Putamen (tissue), 1 donor: Measurements from ENCODE around the gene TNNT2.

ENCODE experiments used
- DNase-seq: peaks from one replicate; pipeline ENCODE4 v3.0.0-alpha.2; 2016; ENCODE audit warnings: low spot score

TNNT2 gene

GRCh38 chr1:201334325-201335173, 42.9 kb downstream of the TNNT2 start:
- DNase-seq: no peak

GRCh38 chr1:201332616-201333335, 44.7 kb downstream of the TNNT2 start:
- DNase-seq: no peak

- no peak for DNase-seq
These were observed 45.5 kb downstream of the TNNT2 start for GRCh38 chr1:201332021-201332420.

- DNase-seq: no peak
These were observed 46.3 kb downstream of the TNNT2 start for GRCh38 chr1:201331166-201331565.

GRCh38 chr1:201330541-201330940, 46.9 kb downstream of the TNNT2 start:
- no peak for DNase-seq

GRCh38 chr1:201329801-201330200, 47.7 kb downstream of the TNNT2 start:
- DNase-seq: no peak

- no peak for DNase-seq
These were observed 48.2 kb downstream of the TNNT2 start for GRCh38 chr1:201329286-201329685.

GRCh38 chr1:201328576-201328975, 48.9 kb downstream of the TNNT2 start:
- DNase-seq: no peak

GRCh38 chr1:201327687-201328240, 49.7 kb downstream of the TNNT2 start:
- DNase-seq: no peak

GRCh38 chr1:201326710-201327109, 50.8 kb downstream of the TNNT2 start:
- DNase-seq: no peak

GRCh38 chr1:201325678-201326060, 51.8 kb downstream of the TNNT2 start:
- no peak for DNase-seq

GRCh38 chr1:201324821-201325677, 52.4 kb downstream of the TNNT2 start:
- DNase-seq: no peak

- no peak for DNase-seq
These were observed 53.2 kb downstream of the TNNT2 start for GRCh38 chr1:201324306-201324705.

- DNase-seq: no peak
These were observed 54.6 kb downstream of the TNNT2 start for GRCh38 chr1:201322653-201323510.

- DNase-seq: no peak
These were observed 55.6 kb downstream of the TNNT2 start for GRCh38 chr1:201321826-201322390.

- no peak for DNase-seq
These were observed 57.2 kb downstream of the TNNT2 start for GRCh38 chr1:201320168-201320788.

- DNase-seq: no peak
These were observed 57.8 kb downstream of the TNNT2 start for GRCh38 chr1:201319631-201320030.

GRCh38 chr1:201318504-201319340, 58.8 kb downstream of the TNNT2 start:
- DNase-seq: no peak

GRCh38 chr1:201317551-201317950, 59.9 kb downstream of the TNNT2 start:
- DNase-seq: no peak
